Measurements from ENCODE around the gene ERC2.

Gene ERC2

DNA sequence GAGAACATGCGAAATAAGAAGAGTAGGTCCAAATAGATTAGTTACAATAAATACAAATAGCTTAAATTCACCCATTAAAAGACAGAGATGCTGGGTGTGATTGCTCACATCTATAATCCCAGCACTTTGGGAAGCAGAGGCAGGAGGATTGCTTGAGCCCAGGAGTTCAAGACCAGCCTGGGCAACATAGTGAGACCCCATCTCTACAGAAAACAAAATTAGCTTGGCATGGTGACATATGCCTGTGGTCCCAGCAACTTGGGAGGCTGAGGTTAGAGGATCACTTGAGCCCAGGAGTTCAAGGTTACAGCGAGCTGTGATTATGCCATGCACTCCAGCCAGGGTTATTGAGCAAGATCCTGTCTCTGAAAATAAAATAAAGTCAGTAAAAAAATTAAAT lies 872.1 kb downstream of the ERC2 start:
- Histone ChIP-seq H3K9me3 (ENCODE audit: low read length) (no peaks in the 10 kb centered on the region), H3K4me3 (ENCODE audit: low read depth, low read length, poor library complexity, severe bottlenecking) (no peak overlapping the region), H3K4me1 (ENCODE audit: insufficient read depth, low read length, severe bottlenecking) (peaks cover 15% of the 10 kb centered on the region), H3K36me3 (ENCODE audit: insufficient read depth, low read length) (no peaks in the 10 kb centered on the region), H2AFZ (ENCODE audit: low read length) (no peak overlapping the region), H3K79me2 (ENCODE audit: insufficient read depth, low read length) (no peaks in the 10 kb centered on the region), H4K20me1 (ENCODE audit: insufficient read depth, low read length) (no peaks in the 10 kb centered on the region), H3F3A (ENCODE audit: insufficient read depth, low read length) (no peaks in the 10 kb centered on the region), H3K4me2 (ENCODE audit: low read length) (no peak overlapping the region), H3K27me3 (ENCODE audit: insufficient read depth, low read length) (no peaks in the 10 kb centered on the region; the same call in 1 of the 2 replicates), H3K27ac (ENCODE audit: low read depth, low read length, poor library complexity, severe bottlenecking) (no peak overlapping the region), H3K9me2 (ENCODE audit: low read depth, low read length) (no peaks in the 10 kb centered on the region), H3K9ac (ENCODE audit: low read length) (no peak overlapping the region)
- no peak for TF ChIP-seq EZH2 (IDR thresholded peaks at IDR 0.05; ENCODE audit: borderline replicate concordance, low read length)
- TF ChIP-seq, protein P1, sequence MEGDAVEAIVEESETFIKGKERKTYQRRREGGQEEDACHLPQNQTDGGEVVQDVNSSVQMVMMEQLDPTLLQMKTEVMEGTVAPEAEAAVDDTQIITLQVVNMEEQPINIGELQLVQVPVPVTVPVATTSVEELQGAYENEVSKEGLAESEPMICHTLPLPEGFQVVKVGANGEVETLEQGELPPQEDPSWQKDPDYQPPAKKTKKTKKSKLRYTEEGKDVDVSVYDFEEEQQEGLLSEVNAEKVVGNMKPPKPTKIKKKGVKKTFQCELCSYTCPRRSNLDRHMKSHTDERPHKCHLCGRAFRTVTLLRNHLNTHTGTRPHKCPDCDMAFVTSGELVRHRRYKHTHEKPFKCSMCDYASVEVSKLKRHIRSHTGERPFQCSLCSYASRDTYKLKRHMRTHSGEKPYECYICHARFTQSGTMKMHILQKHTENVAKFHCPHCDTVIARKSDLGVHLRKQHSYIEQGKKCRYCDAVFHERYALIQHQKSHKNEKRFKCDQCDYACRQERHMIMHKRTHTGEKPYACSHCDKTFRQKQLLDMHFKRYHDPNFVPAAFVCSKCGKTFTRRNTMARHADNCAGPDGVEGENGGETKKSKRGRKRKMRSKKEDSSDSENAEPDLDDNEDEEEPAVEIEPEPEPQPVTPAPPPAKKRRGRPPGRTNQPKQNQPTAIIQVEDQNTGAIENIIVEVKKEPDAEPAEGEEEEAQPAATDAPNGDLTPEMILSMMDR (IDR thresholded peaks at IDR 0.05; ENCODE audit: low read length): no peak

DNA sequence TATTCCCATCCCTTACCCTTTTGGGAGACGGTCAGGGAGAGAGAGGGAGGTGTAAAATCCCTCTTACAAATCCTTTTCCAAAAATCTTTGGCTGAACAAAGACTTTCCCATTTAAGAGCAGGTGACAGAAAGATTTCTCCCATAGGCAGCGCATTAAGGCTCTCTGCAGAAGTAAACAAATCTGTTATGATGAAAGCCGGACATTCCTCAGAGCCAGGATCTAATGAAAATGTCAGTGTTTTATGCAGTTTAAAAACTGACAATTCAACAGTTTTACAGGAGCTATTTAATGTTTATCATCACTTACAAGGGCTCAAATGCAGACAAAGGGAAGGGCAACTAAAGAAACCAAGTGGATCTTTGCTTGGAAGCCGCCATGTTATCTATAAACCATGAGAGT lies 872.8 kb downstream of the ERC2 start:
- H3F3A ChIP-seq (ENCODE audit: insufficient read depth, low read length): no peaks in the 10 kb centered on the region
- no peak for TF ChIP-seq EZH2 (IDR thresholded peaks at IDR 0.05; ENCODE audit: borderline replicate concordance, low read length)
- TF ChIP-seq, protein P1 (IDR thresholded peaks at IDR 0.05; ENCODE audit: low read length): no peak
- H3K9ac ChIP-seq (ENCODE audit: low read length): no peak overlapping the region
- H3K9me3 ChIP-seq (ENCODE audit: low read length): no peaks in the 10 kb centered on the region
- no peaks in the 10 kb centered on the region; the same call in 1 of the 2 replicates for H3K27me3 ChIP-seq (ENCODE audit: insufficient read depth, low read length)
- H3K27ac ChIP-seq (ENCODE audit: low read depth, low read length, poor library complexity, severe bottlenecking): no peak overlapping the region
- H3K4me3 ChIP-seq (ENCODE audit: low read depth, low read length, poor library complexity, severe bottlenecking): no peak overlapping the region
- H3K9me2 ChIP-seq (ENCODE audit: low read depth, low read length): no peaks in the 10 kb centered on the region
- no peaks in the 10 kb centered on the region for H3K36me3 ChIP-seq (ENCODE audit: insufficient read depth, low read length)
- no peaks in the 10 kb centered on the region for H4K20me1 ChIP-seq (ENCODE audit: insufficient read depth, low read length)
- no peaks in the 10 kb centered on the region for H3K79me2 ChIP-seq (ENCODE audit: insufficient read depth, low read length)
- no peak overlapping the region for H2AFZ ChIP-seq (ENCODE audit: low read length)
- no peak overlapping the region for H3K4me2 ChIP-seq (ENCODE audit: low read length)
- H3K4me1 ChIP-seq (ENCODE audit: insufficient read depth, low read length, severe bottlenecking): peaks cover 15% of the 10 kb centered on the region

DNA sequence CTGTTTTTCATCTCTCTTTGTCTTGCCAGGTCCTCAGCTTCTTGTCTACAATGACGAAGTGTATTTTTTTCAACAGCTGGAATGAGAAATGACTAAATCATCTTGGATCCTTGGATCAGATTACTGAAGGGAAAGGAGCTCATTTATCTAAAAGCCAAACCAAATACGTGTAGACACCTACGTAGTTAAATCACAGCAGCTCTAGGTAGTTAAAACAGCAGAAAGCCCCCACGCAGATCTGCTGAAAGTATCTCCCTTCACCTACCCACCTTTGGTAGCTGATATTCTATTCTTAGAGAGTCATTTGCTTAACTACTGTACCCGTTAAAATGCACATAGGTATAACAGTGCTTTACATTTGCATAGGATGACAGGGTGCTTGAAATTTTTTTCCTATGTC lies 875.7 kb downstream of the ERC2 start:
- no peaks in the 10 kb centered on the region for H3F3A ChIP-seq (ENCODE audit: insufficient read depth, low read length)
- no peak overlapping the region for H3K9ac ChIP-seq (ENCODE audit: low read length)
- no peak overlapping the region for H3K4me2 ChIP-seq (ENCODE audit: low read length)
- no peaks in the 10 kb centered on the region for H3K79me2 ChIP-seq (ENCODE audit: insufficient read depth, low read length)
- H3K27me3 ChIP-seq (ENCODE audit: insufficient read depth, low read length): no peaks in the 10 kb centered on the region; the same call in 1 of the 2 replicates
- no peaks in the 10 kb centered on the region for H3K9me3 ChIP-seq (ENCODE audit: low read length)
- H4K20me1 ChIP-seq (ENCODE audit: insufficient read depth, low read length): no peaks in the 10 kb centered on the region
- H2AFZ ChIP-seq (ENCODE audit: low read length): no peak overlapping the region
- no peaks in the 10 kb centered on the region for H3K36me3 ChIP-seq (ENCODE audit: insufficient read depth, low read length)
- TF ChIP-seq EZH2 (IDR thresholded peaks at IDR 0.05; ENCODE audit: borderline replicate concordance, low read length): no peak
- TF ChIP-seq, protein P1 (IDR thresholded peaks at IDR 0.05; ENCODE audit: low read length): no peak
- H3K27ac ChIP-seq (ENCODE audit: low read depth, low read length, poor library complexity, severe bottlenecking): no peak overlapping the region
- H3K9me2 ChIP-seq (ENCODE audit: low read depth, low read length): no peaks in the 10 kb centered on the region
- no peak overlapping the region for H3K4me3 ChIP-seq (ENCODE audit: low read depth, low read length, poor library complexity, severe bottlenecking)
- H3K4me1 ChIP-seq (ENCODE audit: insufficient read depth, low read length, severe bottlenecking): peaks cover 12% of the 10 kb centered on the region
